ENCODE data around the gene TMEM167A. TPM values are rescaled to one million over a fixed set of nuclear protein-coding genes. Genes with fewer than 3 reads are reported as not detected.
"Not testable (repeated sequence)": the region's sequence is repeated elsewhere in the genome, so short reads cannot be mapped to it uniquely, and the experiment has no call there.

TMEM167A gene
- polyA plus RNA-seq, 5 donors: 71.2 to 112 (median 92.8) TPM

DNA sequence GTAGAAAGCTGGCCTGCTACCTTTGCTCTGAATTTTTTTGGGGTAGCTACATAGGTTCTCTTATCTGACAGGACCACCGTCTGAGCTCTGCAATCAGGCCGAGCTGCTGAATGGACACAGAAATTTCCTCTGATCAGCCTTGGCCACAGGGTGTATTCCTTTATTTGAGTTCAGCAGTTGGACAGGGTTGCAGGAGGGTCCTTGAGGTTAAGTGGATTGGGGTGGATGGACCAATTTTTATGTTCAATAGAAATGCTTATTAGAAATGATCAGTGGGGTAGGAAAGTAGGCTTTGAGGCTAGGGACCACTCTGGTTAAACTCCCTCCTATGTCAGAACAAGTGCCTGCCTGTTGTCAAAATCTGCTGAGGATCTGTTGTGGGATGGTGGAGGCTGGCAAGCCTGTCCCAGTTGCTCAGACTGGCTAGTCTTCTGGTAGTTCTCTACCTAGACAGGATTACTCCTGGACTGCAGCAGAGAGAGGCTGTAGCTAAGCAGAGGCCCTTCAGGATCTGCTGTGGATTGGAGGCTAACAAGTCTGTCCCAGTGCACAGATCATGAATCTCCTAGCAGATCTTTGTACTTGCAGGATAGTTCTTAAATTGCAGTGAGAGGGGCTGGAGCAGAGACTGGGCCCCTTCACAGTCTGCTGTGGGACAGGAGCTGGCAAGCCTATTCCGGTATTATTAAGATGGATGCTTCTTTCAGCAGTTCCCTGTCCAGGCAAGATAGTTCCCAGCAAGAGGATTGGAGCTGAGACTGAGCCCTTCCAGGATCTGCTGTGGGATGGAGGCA, 18.2 kb upstream of the TMEM167A start:
- DNase-seq: no peak

- no peak for DNase-seq
These were observed 16.5 kb upstream of the TMEM167A start for GRCh38 chr5:83093692-83094091.

GRCh38 chr5:83092619-83093018, 15.4 kb upstream of the TMEM167A start:
- no peak for DNase-seq

DNA sequence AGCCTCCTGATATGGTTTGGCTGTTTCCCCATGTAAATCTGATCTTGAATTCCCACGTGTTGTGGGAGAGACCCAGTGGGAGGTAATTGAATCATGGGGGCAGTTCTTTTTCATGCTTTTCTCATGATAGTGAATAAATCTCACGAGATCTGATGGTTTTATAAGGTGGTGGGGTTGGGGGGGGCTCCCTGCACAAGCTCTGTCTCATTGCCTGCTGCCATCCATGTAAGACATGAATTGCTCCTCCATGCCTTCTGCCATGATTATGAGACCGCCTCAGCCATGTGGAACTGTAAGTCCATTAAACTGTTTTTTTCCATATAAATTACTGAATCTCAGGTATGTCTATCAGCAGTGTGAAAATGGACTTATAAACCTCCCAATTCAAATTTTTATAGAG, 13.0 kb upstream of the TMEM167A start:
- no peak for DNase-seq

DNA sequence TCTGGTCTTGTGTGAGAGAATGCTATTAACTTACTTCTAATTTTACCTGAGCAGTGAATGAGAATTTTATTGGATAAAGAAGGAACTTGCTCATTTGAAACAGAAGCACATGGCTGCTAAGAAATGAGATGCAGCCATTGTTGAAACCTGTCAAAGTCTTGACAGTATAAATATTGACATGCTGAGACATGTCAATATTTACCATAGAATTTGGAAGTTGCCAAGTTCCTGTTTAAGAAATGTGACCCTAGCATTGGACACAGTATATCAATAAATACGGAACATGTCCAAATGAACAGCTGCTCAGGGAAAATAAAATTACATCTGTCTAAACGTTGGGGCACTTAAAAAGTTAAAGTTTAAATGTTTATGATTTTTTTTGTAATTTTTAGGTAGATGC, 7.9 kb upstream of the TMEM167A start:
- DNase-seq: no peak

GRCh38 chr5:83084336-83084735, 7.1 kb upstream of the TMEM167A start:
- no peak for DNase-seq

DNA sequence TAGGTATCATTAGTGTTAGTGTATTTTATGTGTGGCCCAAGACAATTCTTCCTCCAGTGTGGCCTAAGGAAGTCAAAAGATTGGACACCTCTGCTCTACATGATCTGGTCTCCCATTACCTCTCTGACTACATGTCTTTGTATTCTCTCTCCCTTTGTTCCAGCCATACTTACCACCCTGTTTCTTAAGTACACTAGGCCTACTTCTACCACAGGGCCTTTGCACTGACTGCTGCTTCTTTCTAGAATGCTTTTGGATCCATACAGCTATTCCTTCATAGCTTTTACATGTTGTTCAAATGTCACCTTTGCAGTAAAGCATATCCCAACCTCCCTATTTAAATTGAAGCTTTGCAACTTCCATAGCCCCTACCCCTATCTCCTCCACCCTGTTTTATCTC, 5.6 kb upstream of the TMEM167A start:
- no peak for DNase-seq

DNA sequence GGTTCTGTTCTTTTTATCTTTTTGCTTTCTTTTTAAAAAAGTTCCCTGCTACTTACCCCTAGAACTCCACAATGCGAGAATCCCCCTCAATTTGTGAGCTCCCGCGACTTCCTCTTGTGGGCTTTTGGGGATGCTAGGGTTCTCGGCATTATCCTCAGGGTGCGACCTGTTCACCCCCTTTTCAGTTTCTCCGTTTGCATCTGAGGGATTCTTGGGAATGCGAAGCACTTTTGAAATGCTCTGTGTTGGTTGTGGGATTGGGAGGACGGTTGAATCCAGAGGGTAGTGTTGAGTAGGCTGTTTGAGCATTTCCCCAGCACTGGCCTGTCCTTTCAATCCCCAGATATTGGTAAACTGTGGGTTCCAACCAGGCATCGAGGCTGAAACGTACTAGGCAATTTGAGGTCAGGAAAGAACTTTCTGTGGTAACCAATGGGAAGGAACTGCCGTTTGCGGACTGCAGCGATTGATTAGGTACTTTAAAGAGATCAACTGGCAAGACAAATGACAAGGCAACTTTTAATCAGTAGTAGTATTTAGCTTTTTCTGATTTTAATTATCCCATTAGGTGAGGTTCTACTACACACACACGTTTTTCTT, 568 bp upstream of the TMEM167A start:
- DNase-seq: no peak

DNA sequence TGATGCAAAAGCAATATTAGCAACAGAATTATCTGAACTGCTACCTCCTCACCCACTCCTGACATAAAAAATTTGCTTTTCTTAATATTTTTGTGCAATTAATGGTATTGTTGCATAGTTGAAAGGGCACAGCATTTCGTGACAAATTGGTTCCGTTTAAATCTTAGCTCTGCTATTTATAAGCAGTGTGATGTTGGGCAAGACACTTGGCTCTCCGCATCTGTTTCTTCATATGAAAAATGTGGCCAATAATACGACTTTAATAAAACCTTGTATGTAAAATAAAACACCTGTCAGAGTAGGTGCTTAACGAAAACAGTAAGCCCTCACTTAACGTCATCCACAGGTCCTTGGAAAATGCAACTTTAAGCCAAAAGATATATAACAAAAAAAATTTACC, 4.2 kb downstream of the TMEM167A start:
- peak in 1 of 2 donors; percentile 50 for DNase-seq

GRCh38 chr5:83071286-83072051, 5.7 kb downstream of the TMEM167A start:
- DNase-seq: no peak

DNA sequence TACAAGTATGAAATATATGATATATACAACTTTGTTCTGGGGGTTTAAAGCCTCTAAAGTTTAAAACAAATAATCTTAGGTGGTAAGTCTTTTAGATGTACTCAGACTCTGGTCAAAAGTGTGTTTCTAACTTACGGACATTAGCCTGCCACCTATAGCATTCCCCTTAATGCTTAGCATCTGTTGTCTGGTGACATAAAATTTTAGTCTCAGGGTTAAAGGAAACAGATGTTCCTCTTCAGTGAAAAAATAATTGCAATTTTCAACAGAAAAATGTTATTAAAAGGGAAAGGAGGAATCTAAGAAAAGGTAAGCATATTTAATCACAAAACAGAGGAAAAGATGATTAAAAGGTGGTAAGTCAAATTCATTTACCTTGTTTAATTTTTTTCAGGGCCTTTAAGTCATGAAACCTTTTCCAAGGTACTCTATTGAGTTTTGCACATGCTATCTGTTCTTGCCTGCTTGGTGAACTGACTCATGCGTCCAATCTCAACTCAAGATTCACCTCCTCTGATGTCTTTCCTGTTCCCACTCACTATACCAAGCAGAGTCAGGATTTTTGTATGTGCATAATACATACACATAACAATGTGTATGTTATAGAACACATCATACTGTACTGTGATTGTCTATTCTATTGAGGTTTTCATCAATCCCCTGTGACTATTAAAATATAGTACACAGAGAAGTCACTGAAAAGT, 7.9 kb downstream of the TMEM167A start:
- no peak for DNase-seq

- DNase-seq: not testable (repeated sequence)
These were observed 9.8 kb downstream of the TMEM167A start for GRCh38 chr5:83067377-83067776.

GRCh38 chr5:83066548-83067110, 10.6 kb downstream of the TMEM167A start:
- no peak for DNase-seq

DNA sequence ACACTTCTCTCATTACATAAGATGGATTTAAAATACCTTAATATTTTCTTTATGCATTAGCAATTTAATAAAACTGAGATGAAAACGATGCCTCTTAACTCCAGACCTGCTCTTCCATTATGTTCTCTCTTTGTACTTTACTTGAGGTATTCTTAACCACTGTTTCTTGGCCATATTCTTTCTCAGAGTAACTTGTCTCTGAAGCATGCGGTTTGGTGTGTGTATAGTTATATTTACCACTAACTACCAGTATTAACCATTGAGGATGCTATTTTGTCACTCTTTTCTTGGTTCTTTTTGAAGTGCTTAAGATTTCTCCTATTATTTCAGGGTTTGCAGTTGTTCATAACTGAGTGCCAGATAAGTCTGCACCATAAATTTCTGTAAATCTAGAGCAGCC, 17.9 kb downstream of the TMEM167A start:
- DNase-seq: no peak

DNA sequence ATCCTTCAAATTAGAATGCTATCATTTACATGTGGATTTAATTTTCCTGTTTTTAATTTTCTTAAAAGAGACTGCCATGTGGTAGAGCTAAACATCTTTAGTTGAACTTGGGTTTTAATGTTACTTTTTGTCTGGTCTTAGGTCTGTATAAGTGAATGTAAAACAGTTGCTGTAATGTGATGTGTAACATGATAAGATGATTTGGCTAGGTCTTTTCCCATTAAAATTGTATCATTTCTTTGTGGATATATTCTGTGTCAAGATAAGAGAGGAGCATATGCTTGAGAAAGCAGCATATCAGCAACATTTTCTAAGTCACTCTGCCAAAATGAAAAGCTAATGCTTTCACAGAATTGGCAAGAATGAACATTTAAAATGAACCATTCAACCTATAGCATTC, 18.5 kb downstream of the TMEM167A start:
- peak; percentile 65 to 74 for DNase-seq

DNA sequence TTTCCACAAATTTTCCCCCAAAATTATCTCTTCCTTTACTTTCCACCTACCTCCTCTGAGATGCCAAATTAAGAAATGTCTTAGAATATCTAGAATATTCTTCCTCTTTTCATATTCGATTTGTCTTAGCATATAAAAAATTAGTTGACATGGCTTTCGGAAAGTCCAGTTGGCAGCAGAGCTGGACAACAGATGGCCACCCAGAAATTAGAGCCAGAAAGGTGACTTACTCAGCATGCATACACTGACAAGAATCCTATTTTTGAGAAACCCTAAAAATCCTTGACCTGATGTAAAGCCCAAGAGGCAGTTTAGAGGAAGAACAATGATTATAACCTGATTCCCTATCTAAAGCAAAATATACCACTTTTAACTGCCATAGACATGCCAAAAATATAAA, 22.0 kb downstream of the TMEM167A start:
- DNase-seq: no peak

GRCh38 chr5:83050723-83051340, 26.4 kb downstream of the TMEM167A start:
- no peak for DNase-seq

GRCh38 chr5:83049370-83049885, 27.8 kb downstream of the TMEM167A start:
- no peak for DNase-seq

GRCh38 chr5:83048811-83049210, 28.4 kb downstream of the TMEM167A start:
- no peak for DNase-seq

DNA sequence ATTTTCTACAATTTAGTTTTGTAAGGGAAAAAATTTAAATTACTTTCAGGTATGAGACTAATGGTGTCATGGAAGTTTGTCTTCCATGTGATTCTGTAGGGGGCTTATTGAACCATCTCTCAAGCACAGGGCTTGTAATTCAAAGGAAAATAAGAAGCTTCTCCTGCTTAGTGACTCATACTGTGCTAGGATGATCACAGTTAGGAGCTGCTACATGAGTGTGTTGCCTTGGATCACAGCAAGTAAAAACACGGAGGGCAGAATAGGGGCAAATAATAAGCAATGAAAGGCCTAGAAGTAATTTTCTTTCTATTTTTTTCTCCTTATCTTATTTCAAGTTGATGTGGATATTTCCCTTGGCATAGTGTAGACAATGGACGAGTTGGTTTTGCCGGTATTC, 28.9 kb downstream of the TMEM167A start:
- no peak for DNase-seq

- DNase-seq: no peak
These were observed 32.3 kb downstream of the TMEM167A start for GRCh38 chr5:83044926-83045325.
